ENCODE results near the gene SPSB3.

SPSB3 gene

GRCh38 chr16:1764971-1765370 is 17.4 kb downstream of the SPSB3 start:
- Histone ChIP-seq H3K4me3 (ENCODE audit: low read length) (no peak overlapping the region), H3K9me3 (ENCODE audit: control insufficient read depth, low read length) (no peaks in the 10 kb centered on the region), H3K36me3 (ENCODE audit: control insufficient read depth, insufficient read depth, low read length, severe bottlenecking) (peaks cover 75% of the 10 kb centered on the region), H3K9ac (ENCODE audit: low read length) (no peak overlapping the region), H3K27me3 (replicated peaks; ENCODE audit: control insufficient read depth, insufficient read depth, low read length) (no peaks in the 10 kb centered on the region), H3K4me1 (ENCODE audit: control insufficient read depth, insufficient read depth, low read length) (peaks cover 2% of the 10 kb centered on the region)
- DNase-seq (ENCODE audit: low read depth), result no peak

DNA sequence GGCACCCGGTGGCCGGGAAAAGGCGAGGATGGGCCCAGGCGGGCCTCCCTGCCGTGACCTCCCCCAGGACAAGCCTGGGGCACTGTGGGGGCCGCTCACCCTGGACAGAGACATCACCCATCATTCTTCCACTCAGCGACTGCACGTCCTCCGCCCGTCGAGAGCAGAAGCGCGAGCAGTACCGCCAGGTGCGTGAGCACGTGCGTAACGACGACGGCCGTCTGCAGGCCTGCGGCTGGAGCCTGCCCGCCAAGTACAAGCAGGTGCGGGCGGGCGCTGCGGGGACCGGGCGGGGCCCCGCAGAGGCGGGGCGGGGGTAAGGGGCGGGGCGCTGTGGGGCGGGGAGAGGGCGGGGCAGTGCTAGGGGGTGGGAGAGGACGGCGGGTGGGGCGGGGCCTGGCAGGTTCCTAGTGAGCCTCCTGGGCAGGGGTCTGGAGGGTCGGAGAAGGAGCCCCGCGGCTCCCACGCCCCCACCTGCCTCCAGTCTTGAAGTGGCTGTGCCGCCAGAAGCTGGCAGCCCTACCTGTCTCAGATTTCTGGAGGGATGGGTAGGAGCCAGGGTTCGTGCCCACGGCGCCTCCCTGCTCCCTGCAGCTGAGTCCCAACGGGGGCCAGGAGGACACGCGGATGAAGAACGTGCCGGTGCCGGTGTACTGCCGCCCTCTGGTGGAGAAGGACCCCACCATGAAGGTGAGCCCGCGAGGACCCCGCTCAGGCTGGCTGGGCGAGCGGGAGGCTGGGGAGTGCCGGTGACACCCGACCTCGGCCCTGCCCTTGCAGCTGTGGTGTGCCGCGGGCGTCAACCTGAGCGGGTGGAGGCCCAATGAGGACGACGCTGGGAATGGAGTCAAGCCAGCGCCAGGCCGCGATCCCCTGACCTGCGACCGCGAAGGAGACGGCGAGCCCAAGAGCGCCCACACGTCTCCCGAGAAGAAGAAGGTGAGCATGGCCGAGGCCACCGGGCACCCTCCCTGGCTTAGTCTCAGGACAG is 18.6 kb downstream of the SPSB3 start:
- Histone ChIP-seq H3K36me3 (ENCODE audit: control insufficient read depth, insufficient read depth, low read length, severe bottlenecking) (peaks cover 80% of the 10 kb centered on the region), H3K9ac (ENCODE audit: low read length) (no peak overlapping the region), H3K4me1 (ENCODE audit: control insufficient read depth, insufficient read depth, low read length) (no peaks in the 10 kb centered on the region), H3K9me3 (ENCODE audit: control insufficient read depth, low read length) (no peaks in the 10 kb centered on the region), H3K27me3 (replicated peaks; ENCODE audit: control insufficient read depth, insufficient read depth, low read length) (no peaks in the 10 kb centered on the region), H3K4me3 (ENCODE audit: low read length) (no peak overlapping the region)
- peak; percentile 46 for DNase-seq (ENCODE audit: low read depth)

- Histone ChIP-seq H3K9ac (ENCODE audit: low read length) (no peak overlapping the region), H3K9me3 (ENCODE audit: control insufficient read depth, low read length) (no peaks in the 10 kb centered on the region), H3K4me1 (ENCODE audit: control insufficient read depth, insufficient read depth, low read length) (no peaks in the 10 kb centered on the region), H3K4me3 (ENCODE audit: low read length) (no peak overlapping the region), H3K27me3 (replicated peaks; ENCODE audit: control insufficient read depth, insufficient read depth, low read length) (no peaks in the 10 kb centered on the region), H3K36me3 (ENCODE audit: control insufficient read depth, insufficient read depth, low read length, severe bottlenecking) (peaks cover 81% of the 10 kb centered on the region)
- no peak for DNase-seq (ENCODE audit: low read depth)
Measured at GRCh38 chr16:1762879-1763520, 19.4 kb downstream of the SPSB3 start.

DNA sequence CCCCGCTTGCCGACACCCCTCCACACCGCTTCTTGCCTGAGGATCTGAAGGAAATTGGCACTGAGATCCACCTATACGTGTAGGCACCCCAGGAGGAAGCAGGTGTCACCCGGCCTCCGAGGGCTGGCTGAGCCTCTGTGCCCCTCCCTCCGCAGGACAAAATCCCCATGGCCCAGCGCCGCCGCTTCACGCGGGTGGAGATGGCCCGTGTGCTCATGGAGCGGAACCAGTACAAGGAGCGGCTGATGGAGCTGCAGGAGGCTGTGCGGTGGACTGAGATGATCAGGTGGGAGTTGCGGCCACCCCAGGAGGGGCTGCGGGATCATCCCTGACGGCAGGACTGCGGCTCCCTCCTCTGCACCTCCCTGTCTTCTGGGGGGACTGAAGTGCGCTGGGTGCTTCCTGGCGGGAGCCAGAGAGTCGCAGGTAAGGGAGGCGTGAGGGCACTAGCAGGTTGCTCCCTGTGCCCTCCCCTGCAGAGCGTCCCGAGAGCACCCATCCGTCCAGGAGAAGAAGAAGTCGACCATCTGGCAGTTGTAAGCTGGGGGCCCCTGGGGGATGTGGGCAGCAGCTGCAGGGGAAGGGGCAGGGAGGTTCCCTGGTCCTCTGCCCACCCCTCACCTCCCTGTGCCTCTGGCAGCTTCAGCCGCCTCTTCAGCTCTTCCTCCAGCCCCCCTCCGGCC is 20.0 kb downstream of the SPSB3 start:
- Histone ChIP-seq H3K4me3 (ENCODE audit: low read length) (no peak overlapping the region), H3K36me3 (ENCODE audit: control insufficient read depth, insufficient read depth, low read length, severe bottlenecking) (peaks cover 80% of the 10 kb centered on the region), H3K4me1 (ENCODE audit: control insufficient read depth, insufficient read depth, low read length) (no peaks in the 10 kb centered on the region), H3K27me3 (replicated peaks; ENCODE audit: control insufficient read depth, insufficient read depth, low read length) (no peaks in the 10 kb centered on the region), H3K9me3 (ENCODE audit: control insufficient read depth, low read length) (no peaks in the 10 kb centered on the region), H3K9ac (ENCODE audit: low read length) (no peak overlapping the region)
- DNase-seq (ENCODE audit: low read depth), result no peak

DNA sequence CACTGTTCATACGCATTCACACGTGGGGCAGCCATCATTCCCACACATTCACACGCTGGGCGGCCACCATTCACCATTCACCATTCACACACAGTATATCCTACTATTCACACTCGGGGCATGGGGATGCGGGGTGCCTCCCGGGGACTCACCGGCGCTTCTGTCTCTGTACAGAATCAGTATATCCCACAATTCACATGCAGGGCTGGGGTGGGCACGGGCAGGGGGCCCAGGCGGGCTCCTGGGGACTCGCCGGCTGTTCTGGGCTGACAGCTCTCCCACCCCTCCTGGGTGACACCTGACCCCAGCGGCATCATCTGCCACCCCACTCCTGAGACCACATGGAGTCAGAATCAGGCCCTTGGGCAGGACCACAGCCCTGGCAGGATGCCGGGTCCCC is 20.6 kb downstream of the SPSB3 start:
- H3K9ac ChIP-seq (ENCODE audit: low read length), result no peak overlapping the region
- no peaks in the 10 kb centered on the region for H3K9me3 ChIP-seq (ENCODE audit: control insufficient read depth, low read length)
- no peak for DNase-seq (ENCODE audit: low read depth)
- H3K4me3 ChIP-seq (ENCODE audit: low read length), result no peak overlapping the region
- H3K27me3 ChIP-seq (replicated peaks; ENCODE audit: control insufficient read depth, insufficient read depth, low read length), result no peaks in the 10 kb centered on the region
- H3K36me3 ChIP-seq (ENCODE audit: control insufficient read depth, insufficient read depth, low read length, severe bottlenecking), result peaks cover 74% of the 10 kb centered on the region
- no peaks in the 10 kb centered on the region for H3K4me1 ChIP-seq (ENCODE audit: control insufficient read depth, insufficient read depth, low read length)

DNA sequence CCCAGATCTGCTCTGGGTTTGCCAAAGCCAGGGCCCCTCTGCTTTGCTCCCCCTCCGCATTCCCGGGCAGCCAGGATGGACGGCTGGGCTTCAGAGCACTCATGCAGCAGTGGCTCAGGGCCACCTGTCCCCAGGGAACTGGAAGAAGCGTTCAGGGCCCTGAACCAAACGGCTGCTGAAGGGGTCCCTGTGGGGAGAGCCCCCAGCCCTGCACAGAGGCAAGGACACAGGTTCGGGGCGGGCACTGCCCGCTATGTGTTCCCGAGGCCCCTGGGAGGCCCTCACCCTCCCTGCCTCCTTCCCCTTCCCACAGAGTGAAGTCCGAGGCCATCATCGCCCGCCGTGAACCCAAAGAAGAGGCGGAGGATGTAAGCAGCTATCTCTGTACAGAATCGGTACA is 21.5 kb downstream of the SPSB3 start:
- no peak for DNase-seq (ENCODE audit: low read depth)
- Histone ChIP-seq H3K4me1 (ENCODE audit: control insufficient read depth, insufficient read depth, low read length) (no peaks in the 10 kb centered on the region), H3K9me3 (ENCODE audit: control insufficient read depth, low read length) (no peaks in the 10 kb centered on the region), H3K4me3 (ENCODE audit: low read length) (no peak overlapping the region), H3K36me3 (ENCODE audit: control insufficient read depth, insufficient read depth, low read length, severe bottlenecking) (peaks cover 69% of the 10 kb centered on the region), H3K9ac (ENCODE audit: low read length) (no peak overlapping the region), H3K27me3 (replicated peaks; ENCODE audit: control insufficient read depth, insufficient read depth, low read length) (no peaks in the 10 kb centered on the region)

GRCh38 chr16:1759511-1759910 is 22.9 kb downstream of the SPSB3 start:
- Histone ChIP-seq H3K4me1 (ENCODE audit: control insufficient read depth, insufficient read depth, low read length) (no peaks in the 10 kb centered on the region), H3K9ac (ENCODE audit: low read length) (no peak overlapping the region), H3K4me3 (ENCODE audit: low read length) (no peak overlapping the region), H3K9me3 (ENCODE audit: control insufficient read depth, low read length) (no peaks in the 10 kb centered on the region), H3K27me3 (replicated peaks; ENCODE audit: control insufficient read depth, insufficient read depth, low read length) (no peaks in the 10 kb centered on the region), H3K36me3 (ENCODE audit: control insufficient read depth, insufficient read depth, low read length, severe bottlenecking) (peaks cover 66% of the 10 kb centered on the region)
- no peak for DNase-seq (ENCODE audit: low read depth)

- DNase-seq (ENCODE audit: low read depth), result no peak
- no peak overlapping the region for H3K9ac ChIP-seq (ENCODE audit: low read length)
- no peaks in the 10 kb centered on the region for H3K9me3 ChIP-seq (ENCODE audit: control insufficient read depth, low read length)
- no peaks in the 10 kb centered on the region for H3K4me1 ChIP-seq (ENCODE audit: control insufficient read depth, insufficient read depth, low read length)
- H3K4me3 ChIP-seq (ENCODE audit: low read length), result no peak overlapping the region
- no peaks in the 10 kb centered on the region for H3K27me3 ChIP-seq (replicated peaks; ENCODE audit: control insufficient read depth, insufficient read depth, low read length)
- peaks cover 65% of the 10 kb centered on the region for H3K36me3 ChIP-seq (ENCODE audit: control insufficient read depth, insufficient read depth, low read length, severe bottlenecking)
Measured at GRCh38 chr16:1758923-1759322, 23.4 kb downstream of the SPSB3 start.

- peaks cover 61% of the 10 kb centered on the region for H3K36me3 ChIP-seq (ENCODE audit: control insufficient read depth, insufficient read depth, low read length, severe bottlenecking)
- no peak for DNase-seq (ENCODE audit: low read depth)
- no peak overlapping the region for H3K4me3 ChIP-seq (ENCODE audit: low read length)
- H3K9me3 ChIP-seq (ENCODE audit: control insufficient read depth, low read length), result no peaks in the 10 kb centered on the region
- no peaks in the 10 kb centered on the region for H3K4me1 ChIP-seq (ENCODE audit: control insufficient read depth, insufficient read depth, low read length)
- no peak overlapping the region for H3K9ac ChIP-seq (ENCODE audit: low read length)
- H3K27me3 ChIP-seq (replicated peaks; ENCODE audit: control insufficient read depth, insufficient read depth, low read length), result no peaks in the 10 kb centered on the region
Measured at GRCh38 chr16:1757714-1758461, 24.5 kb downstream of the SPSB3 start.

- Histone ChIP-seq H3K9ac (ENCODE audit: low read length) (no peak overlapping the region), H3K36me3 (ENCODE audit: control insufficient read depth, insufficient read depth, low read length, severe bottlenecking) (peaks cover 55% of the 10 kb centered on the region), H3K4me3 (ENCODE audit: low read length) (no peak overlapping the region), H3K4me1 (ENCODE audit: control insufficient read depth, insufficient read depth, low read length) (peaks cover 4% of the 10 kb centered on the region), H3K27me3 (replicated peaks; ENCODE audit: control insufficient read depth, insufficient read depth, low read length) (no peaks in the 10 kb centered on the region), H3K9me3 (ENCODE audit: control insufficient read depth, low read length) (no peaks in the 10 kb centered on the region)
- no peak for DNase-seq (ENCODE audit: low read depth)
Measured at GRCh38 chr16:1754204-1754603, 28.2 kb downstream of the SPSB3 start.

All from adipocyte (in vitro differentiated cells).